HepG2 (cell line): ENCODE data around the gene RAC3. TPM values are rescaled to one million over a fixed set of nuclear protein-coding genes. Genes with fewer than 3 reads are reported as not detected.

ENCODE experiments used
- FOSL2 ChIP-seq: sonication (generic); formaldehyde crosslinking; IDR thresholded peaks from 2 replicates; pipeline ENCODE4 v1.4.0; 2020; ENCODE audit warnings: missing genetic modification reagents
- GATAD1 ChIP-seq: IDR thresholded peaks from 2 replicates; pipeline ENCODE4 v1.6.1; 2016; ENCODE audit warnings: missing genetic modification reagents, missing compliant biosample characterization
- IRF1 ChIP-seq: sonication (generic); formaldehyde crosslinking; IDR thresholded peaks from 2 replicates; pipeline ENCODE4 v1.4.0; 2020; ENCODE audit warnings: low read depth, mild to moderate bottlenecking, missing genetic modification reagents
- KDM5B ChIP-seq: sonication (generic); formaldehyde crosslinking; IDR thresholded peaks from 2 replicates; pipeline ENCODE4 v1.4.0; 2020; ENCODE audit warnings: missing genetic modification reagents, mild to moderate bottlenecking, borderline replicate concordance
- NCOR1 ChIP-seq: fragments of 200-600 bp; sonication (generic); IDR thresholded peaks from 2 replicates; pipeline ENCODE4 v1.7.0; 2017; ENCODE audit warnings: antibody characterized with exemption, low read length, borderline replicate concordance
- PTBP1 ChIP-seq: fragments of 200-400 bp; formaldehyde crosslinking; IDR thresholded peaks from 2 replicates; pipeline ENCODE4 v1.6.1; 2018; ENCODE audit warnings: low read length, low read depth; ENCODE audit not compliant: poor library complexity, severe bottlenecking
- SNAI1 ChIP-seq: sonication (generic); formaldehyde crosslinking; IDR thresholded peaks from 2 replicates; pipeline ENCODE4 v1.5.0; 2020; ENCODE audit warnings: mild to moderate bottlenecking, missing genetic modification reagents, borderline replicate concordance
- SP5 ChIP-seq: IDR thresholded peaks from 2 replicates; pipeline ENCODE4 v1.6.1; 2016; ENCODE audit warnings: low read depth, borderline replicate concordance
- TAF15 ChIP-seq: fragments of 200-400 bp; formaldehyde crosslinking; IDR thresholded peaks from one replicate; pipeline ENCODE4 v1.6.1; 2018; ENCODE audit warnings: mild to moderate bottlenecking, low read depth, low read length; ENCODE audit not compliant: poor library complexity, severe bottlenecking
- ZC3H4 ChIP-seq: sonication (generic); formaldehyde crosslinking; IDR thresholded peaks from 2 replicates; pipeline ENCODE4 v1.4.0; 2020; ENCODE audit warnings: missing genetic modification reagents, borderline replicate concordance
- ZFP36L1 ChIP-seq: sonication (generic); formaldehyde crosslinking; IDR thresholded peaks from 2 replicates; pipeline ENCODE4 v1.8.0; 2022; ENCODE audit warnings: mild to moderate bottlenecking, missing genetic modification reagents, moderate library complexity
- ZHX1 ChIP-seq: sonication (generic); formaldehyde crosslinking; IDR thresholded peaks from 2 replicates; pipeline ENCODE4 v1.8.1; 2022; ENCODE audit warnings: low read depth, mild to moderate bottlenecking, missing genetic modification reagents
- ZNF430 ChIP-seq: sonication (generic); formaldehyde crosslinking; IDR thresholded peaks from 2 replicates; pipeline ENCODE4 v1.9.0; 2021; ENCODE audit warnings: mild to moderate bottlenecking, missing genetic modification reagents
- ZNF552 ChIP-seq: sonication (generic); formaldehyde crosslinking; IDR thresholded peaks from 2 replicates; pipeline ENCODE4 v1.9.0; 2022; ENCODE audit warnings: missing genetic modification reagents, mild to moderate bottlenecking, borderline replicate concordance
- ZNF607 ChIP-seq: sonication (generic); formaldehyde crosslinking; IDR thresholded peaks from 2 replicates; pipeline ENCODE4 v1.5.1; 2020; ENCODE audit warnings: missing genetic modification reagents, mild to moderate bottlenecking, borderline replicate concordance
- ZSCAN12 ChIP-seq: sonication (generic); formaldehyde crosslinking; IDR thresholded peaks from 2 replicates; pipeline ENCODE4 v1.9.0; 2021; ENCODE audit warnings: mild to moderate bottlenecking, missing genetic modification reagents
- polyA plus RNA-seq, 8 experiments: library from polyadenylated mRNA; depleted of rRNA in 3 of 8; stranded (reverse) in 7 of 8; unstranded in 1 of 8; fragments of >200 nt; fragmentation: Illumina TruSeq in 4 of 8; extraction: Trizol in 4 of 8; gene quantifications; 2 replicates each; pipeline versions ENCODE4 v1.2.1 to v1.2.3, GENCODE V29; 2011 to 2016; ENCODE audit warnings: low read depth in 4 of 8, missing spikeins in 1 of 8, mixed read lengths in 1 of 8; ENCODE audit not compliant: insufficient read depth in 1 of 8
- total RNA-seq, 5 experiments: library from RNA; depleted of rRNA; stranded (reverse); fragments of >200 nt; fragmentation: Illumina TruSeq; extraction: Trizol; gene quantifications; 2 replicates each; pipeline ENCODE4 v1.2.3, GENCODE V29; 2016; ENCODE audit warnings: low read depth in 1 of 5
- TF ChIP-seq, protein P1 (sequence below): sonication (generic); formaldehyde crosslinking; conservative IDR thresholded peaks from 2 replicates; pipeline ENCODE4 v1.4.0; 2020; ENCODE audit warnings: mild to moderate bottlenecking, missing genetic modification reagents, moderate library complexity
- TF ChIP-seq, protein P2 (sequence below): sonication (generic); formaldehyde crosslinking; conservative IDR thresholded peaks from 2 replicates; pipeline ENCODE4 v1.8.0; 2022; ENCODE audit warnings: missing genetic modification reagents

Gene RAC3
- total and polyA plus RNA-seq, 2 of the 13 experiments (the other 11 are each of a cell fraction or from before 2014, with no cell fraction given), result 10.5 to 21.3 TPM

- peak; percentile 34 for TF ChIP-seq TAF15
- TF ChIP-seq GATAD1, result no peak
- TF ChIP-seq, protein P1, sequence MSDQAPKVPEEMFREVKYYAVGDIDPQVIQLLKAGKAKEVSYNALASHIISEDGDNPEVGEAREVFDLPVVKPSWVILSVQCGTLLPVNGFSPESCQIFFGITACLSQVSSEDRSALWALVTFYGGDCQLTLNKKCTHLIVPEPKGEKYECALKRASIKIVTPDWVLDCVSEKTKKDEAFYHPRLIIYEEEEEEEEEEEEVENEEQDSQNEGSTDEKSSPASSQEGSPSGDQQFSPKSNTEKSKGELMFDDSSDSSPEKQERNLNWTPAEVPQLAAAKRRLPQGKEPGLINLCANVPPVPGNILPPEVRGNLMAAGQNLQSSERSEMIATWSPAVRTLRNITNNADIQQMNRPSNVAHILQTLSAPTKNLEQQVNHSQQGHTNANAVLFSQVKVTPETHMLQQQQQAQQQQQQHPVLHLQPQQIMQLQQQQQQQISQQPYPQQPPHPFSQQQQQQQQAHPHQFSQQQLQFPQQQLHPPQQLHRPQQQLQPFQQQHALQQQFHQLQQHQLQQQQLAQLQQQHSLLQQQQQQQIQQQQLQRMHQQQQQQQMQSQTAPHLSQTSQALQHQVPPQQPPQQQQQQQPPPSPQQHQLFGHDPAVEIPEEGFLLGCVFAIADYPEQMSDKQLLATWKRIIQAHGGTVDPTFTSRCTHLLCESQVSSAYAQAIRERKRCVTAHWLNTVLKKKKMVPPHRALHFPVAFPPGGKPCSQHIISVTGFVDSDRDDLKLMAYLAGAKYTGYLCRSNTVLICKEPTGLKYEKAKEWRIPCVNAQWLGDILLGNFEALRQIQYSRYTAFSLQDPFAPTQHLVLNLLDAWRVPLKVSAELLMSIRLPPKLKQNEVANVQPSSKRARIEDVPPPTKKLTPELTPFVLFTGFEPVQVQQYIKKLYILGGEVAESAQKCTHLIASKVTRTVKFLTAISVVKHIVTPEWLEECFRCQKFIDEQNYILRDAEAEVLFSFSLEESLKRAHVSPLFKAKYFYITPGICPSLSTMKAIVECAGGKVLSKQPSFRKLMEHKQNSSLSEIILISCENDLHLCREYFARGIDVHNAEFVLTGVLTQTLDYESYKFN (CRISPR knock-in tag), result no peak
- no peak for TF ChIP-seq SP5 (CRISPR knock-in tag)
- no peak for TF ChIP-seq ZNF430 (CRISPR knock-in tag)
- TF ChIP-seq KDM5B (CRISPR knock-in tag), result no peak
- TF ChIP-seq ZNF607 (CRISPR knock-in tag), result no peak
- no peak for TF ChIP-seq IRF1 (CRISPR knock-in tag)
- TF ChIP-seq FOSL2, result no peak
- no peak for TF ChIP-seq ZC3H4 (CRISPR knock-in tag)
- 0 out of 2 replicates have a peak, but pooled peaks have one; percentile 43 for TF ChIP-seq ZNF552 (CRISPR knock-in tag)
- TF ChIP-seq ZSCAN12 (CRISPR knock-in tag), result no peak
- no peak for TF ChIP-seq PTBP1
- TF ChIP-seq NCOR1, result no peak
- no peak for TF ChIP-seq ZHX1
- TF ChIP-seq ZFP36L1, result no peak
- TF ChIP-seq SNAI1 (CRISPR knock-in tag), result no peak
- TF ChIP-seq, protein P2, sequence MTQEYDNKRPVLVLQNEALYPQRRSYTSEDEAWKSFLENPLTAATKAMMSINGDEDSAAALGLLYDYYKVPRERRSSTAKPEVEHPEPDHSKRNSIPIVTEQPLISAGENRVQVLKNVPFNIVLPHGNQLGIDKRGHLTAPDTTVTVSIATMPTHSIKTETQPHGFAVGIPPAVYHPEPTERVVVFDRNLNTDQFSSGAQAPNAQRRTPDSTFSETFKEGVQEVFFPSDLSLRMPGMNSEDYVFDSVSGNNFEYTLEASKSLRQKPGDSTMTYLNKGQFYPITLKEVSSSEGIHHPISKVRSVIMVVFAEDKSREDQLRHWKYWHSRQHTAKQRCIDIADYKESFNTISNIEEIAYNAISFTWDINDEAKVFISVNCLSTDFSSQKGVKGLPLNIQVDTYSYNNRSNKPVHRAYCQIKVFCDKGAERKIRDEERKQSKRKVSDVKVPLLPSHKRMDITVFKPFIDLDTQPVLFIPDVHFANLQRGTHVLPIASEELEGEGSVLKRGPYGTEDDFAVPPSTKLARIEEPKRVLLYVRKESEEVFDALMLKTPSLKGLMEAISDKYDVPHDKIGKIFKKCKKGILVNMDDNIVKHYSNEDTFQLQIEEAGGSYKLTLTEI (CRISPR knock-in tag), result no peak
These were observed 49.4 kb downstream of the RAC3 start (continued) for GRCh38 chr17:82080789-82081464.
